ENCODE results near the gene GYG1.

GRCh38 chr3:149004622-149005021, 13.3 kb downstream of the GYG1 start:
- TF ChIP-seq, protein P1, sequence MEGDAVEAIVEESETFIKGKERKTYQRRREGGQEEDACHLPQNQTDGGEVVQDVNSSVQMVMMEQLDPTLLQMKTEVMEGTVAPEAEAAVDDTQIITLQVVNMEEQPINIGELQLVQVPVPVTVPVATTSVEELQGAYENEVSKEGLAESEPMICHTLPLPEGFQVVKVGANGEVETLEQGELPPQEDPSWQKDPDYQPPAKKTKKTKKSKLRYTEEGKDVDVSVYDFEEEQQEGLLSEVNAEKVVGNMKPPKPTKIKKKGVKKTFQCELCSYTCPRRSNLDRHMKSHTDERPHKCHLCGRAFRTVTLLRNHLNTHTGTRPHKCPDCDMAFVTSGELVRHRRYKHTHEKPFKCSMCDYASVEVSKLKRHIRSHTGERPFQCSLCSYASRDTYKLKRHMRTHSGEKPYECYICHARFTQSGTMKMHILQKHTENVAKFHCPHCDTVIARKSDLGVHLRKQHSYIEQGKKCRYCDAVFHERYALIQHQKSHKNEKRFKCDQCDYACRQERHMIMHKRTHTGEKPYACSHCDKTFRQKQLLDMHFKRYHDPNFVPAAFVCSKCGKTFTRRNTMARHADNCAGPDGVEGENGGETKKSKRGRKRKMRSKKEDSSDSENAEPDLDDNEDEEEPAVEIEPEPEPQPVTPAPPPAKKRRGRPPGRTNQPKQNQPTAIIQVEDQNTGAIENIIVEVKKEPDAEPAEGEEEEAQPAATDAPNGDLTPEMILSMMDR (IDR thresholded peaks at IDR 0.05) = no peak
- TF ChIP-seq POLR2AphosphoS5 (IDR thresholded peaks at IDR 0.05; ENCODE audit: low read depth, low read length) = no peak

Data from Panc1 (cell line).